GM19023 (cell line): ENCODE measurements around the gene PRG3.

Source experiments
- ATAC-seq: cut with Tn5 transposase; IDR thresholded peaks from one replicate; pipeline ENCODE4 v1.9.1; 2021; ENCODE audit warnings: mild to moderate bottlenecking, moderate library complexity; ENCODE audit not compliant: unreplicated experiment

Gene PRG3

DNA sequence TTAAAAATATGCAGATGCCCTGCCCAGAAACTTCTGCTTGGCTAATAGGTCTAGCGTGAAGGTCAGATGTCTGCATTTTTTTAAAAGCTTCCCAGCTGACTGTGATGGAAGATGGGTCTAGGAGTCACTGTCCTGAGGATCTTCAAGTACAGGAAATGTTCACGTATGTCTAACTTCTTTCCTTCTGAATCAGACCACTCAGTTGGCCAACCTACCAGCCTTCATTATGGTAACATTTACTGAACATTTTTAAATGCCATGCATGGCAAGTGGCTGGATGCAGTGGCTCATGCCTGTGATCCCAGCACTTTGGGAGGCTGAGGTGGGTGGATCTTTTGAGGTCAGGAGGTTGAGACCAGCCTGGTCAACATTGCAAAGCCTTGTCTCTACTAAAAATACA is 10.6 kb upstream of the PRG3 start:
- no peak for ATAC-seq

DNA sequence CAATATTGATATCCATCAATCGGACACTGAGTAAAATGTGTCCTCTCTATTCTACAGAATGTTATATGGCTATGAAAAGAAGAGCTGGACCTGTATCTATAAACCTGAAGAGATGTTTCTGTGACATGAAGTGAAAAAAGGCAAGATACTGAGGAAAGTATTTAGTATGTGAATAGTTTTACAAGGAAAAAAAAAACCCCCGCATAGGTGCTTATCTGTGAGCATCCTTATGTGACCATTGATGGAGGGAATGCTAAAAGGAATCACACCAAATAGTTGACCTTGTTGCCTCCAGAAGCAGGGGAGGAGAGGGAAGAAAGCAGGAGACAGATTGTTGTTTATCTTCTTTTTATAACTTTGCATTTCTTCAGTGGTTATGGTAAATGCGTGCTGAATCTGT is 10.2 kb upstream of the PRG3 start:
- ATAC-seq = no peak

DNA sequence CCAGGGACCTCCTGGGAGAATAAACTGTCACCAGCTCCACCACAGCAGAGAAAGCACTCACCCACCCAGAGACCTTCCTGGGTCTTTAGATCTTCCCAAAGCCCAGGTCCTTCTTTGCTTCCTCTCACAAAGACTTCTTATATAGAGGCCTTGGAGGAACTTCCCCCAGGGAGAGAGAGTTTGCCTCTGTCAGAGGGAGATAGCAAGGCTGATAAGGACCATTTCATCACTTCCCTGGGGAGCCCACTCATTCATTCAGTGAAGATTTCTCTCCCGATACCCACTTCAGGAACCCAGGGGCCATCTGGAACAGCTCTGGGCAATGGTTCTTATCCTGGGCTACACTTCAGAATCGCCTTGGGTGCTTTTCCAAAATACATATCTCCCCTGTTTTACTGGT is 9.6 kb upstream of the PRG3 start, which contains the start of gene PRG2:
TSS of gene PRG2 (minus strand) at position 116 of the 400 bp plus-strand sequence. CDS start 706 bp downstream, outside the sequence.
- ATAC-seq = no peak

DNA sequence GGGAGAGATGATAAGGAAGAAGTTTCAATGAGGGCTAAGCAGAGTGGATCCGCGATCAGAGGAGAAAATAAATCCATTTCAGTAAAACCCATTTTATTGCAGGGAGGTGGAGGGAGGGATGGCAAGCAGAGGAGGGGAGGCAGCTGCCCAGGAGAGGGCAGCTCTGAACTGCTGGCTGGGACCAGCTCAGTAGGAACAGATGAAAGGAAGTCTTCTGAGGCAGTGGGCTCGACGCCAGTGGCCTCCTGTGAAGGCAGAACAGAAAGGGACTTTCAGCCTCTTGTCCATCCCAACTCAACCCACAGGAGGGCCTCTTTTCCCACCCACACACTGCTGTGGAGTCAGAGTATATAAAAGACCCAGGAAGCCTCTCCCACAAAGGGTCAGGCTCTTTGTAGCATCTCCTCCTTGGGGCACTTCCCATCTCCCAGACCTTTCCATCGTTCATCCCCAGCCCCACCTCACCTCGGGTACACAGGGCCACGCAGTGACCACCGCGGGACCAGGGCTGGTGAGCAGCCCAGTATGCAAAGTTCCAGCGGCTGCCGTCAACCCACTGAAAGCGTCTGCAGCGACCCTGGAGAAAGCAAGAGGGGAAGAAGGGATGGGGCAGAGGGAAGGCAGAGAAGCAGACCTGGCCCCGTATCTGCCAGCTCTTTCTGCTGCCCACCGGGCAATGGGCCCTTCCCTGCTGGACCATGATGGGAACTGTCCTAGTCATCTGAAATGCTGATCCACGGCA is 6.5 kb upstream of the PRG3 start:
- no peak for ATAC-seq

DNA sequence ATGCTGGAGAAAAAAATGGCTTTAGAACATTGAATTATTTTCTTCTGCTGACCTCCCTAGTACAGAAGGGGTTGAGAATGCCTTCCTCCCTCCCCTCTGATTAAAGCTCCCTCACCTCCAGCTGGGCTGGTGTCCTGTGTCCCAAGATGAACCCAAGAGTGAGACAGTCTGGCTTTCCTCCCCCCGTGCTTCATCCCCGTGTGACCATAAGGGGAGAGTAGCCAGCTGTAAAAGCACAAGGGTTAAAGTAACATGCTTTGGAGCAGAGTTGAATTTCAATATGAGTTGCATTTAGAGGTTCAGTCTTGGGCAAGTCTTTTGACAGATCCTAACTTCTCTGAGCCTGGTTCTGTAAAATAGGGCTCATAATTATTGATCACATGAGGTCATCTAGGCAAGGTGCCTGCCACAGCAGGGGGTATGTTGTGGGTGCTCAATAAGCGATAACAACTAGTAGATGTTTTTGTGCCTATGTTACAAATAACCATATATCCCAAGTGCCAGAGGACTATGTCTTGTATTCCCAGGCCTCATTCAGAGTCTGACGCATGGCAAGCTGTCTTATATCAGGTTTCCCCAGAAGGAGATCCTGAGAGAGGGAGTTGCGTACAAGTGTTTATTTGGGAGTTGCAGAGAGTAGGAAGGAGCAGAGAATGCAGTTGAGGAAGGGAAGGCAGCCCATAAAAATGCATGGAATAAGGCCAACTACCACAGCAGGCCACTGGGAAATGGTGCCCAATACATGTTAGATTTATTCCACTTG is 5.4 kb upstream of the PRG3 start:
- no peak for ATAC-seq

DNA sequence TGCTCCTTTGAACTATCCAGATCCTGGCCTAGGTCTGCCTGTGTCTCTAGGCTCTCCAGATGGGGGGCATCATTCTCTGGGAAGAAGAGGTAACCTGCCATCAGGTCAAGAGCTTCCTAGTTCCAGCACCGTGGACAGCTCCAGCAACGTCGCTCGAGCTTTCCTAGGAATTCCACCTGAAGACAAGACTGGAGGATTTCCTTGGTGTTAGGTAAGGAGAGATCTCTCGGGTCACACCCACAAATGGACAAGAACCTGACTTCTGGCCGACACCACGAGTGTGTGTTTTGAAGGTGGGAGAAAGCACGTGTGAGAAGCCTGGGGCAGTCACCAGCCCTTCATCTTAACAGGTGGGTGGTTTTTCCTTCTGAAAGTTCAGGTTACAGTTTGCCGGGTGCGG is 1.2 kb downstream of the PRG3 start:
- ATAC-seq = no peak

DNA sequence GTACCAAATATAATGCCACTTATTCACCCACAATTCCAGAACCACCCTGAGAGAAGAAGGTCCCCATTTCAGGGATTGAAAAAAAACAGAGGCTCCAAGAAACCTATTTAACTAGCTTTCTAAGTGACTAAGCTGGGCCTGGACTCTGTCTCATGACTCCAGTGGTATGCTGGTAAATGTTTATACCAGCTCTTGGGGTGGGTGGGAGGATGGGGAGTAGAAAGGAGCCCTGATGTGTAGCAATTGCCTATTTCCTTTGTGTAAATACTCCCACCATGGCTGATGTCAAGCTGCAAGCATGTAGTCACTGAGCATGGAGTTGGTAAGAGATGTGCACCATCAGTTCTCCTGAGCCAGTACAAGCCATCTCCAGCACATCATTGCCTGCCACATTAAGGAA is 2.8 kb downstream of the PRG3 start:
- no peak for ATAC-seq

DNA sequence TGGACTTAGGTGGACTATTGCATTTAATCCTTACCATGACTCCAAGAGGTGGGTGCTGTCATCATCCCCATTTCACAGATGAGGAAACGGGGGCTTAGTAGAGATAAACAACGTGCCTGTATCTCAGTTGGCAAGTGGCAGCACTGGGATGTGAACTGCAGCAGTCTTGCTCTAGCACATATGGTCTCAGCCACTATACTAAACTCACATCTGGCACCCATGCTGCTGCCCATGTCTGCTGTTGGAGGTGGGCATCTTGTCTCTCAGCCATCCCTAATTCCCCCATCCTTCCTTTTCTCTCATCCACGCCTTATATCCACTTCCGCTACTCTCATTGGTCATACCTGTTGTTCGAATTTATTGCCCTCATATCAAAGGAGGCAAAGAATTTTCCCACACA is 3.8 kb downstream of the PRG3 start:
- ATAC-seq = no peak

DNA sequence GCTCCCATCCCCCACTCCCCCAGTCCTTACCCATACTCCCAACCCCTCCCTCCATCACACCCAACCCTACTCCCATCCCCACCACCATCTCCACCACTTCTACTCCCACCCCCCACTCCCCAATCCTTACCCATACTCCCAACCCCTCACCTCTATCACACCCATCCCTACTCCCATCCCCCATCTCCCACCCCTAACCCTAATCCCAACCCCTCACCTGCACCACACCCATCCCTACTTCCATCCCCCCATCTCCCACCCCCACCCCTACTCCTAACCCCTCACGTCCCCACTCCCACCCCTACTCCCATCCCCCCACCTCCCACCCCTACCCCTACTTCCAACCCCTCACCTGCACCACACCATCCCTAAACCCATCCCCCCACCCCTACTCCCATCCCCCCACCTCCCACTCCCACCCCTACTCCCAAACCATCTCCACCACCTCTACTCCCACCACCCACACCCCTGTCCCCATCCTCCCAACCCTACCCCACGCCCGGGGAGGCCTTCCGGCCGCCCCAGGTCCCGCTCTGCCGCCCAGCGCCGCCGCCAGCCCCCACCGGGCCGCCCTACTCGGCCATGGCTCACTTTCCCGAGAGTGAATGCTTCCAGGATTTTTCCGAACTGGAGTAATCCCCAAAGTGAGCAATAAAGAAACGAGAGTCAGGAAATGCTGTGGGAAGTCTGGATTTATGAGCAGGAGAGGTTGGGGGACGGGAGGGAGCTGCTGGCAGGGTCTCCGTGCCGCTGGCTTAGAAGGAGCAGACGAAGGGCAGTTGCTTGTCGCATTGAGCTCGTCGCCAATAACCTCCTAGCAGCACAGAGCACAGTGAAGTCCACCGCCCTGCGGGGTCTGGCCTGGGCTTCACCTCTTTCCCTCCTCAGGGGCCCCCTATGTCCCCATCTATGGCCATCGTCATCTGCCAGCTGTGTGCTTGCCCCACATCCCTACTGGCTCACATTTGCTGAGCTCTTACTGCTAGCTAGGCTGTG is 4.6 kb downstream of the PRG3 start:
- ATAC-seq = no peak

DNA sequence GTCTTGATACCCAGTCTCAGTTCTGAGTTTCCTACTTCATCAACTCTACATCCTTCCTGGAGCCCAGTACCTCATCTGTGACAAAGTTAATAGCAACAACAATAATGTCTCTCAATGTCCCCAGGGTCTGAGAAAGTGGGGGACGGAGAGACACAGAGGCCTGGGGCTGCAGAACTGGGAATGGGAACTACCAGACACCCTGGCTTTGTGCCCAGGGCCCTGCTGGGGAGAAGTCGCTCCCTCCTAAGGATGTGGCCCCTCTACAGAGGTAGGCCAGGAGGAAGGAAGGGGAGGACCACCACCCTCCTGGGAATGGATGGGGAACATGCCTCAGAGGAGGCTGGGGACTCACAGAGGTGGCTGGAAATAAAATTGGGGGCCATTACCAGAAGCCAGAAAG is 5.5 kb downstream of the PRG3 start:
- no peak for ATAC-seq

DNA sequence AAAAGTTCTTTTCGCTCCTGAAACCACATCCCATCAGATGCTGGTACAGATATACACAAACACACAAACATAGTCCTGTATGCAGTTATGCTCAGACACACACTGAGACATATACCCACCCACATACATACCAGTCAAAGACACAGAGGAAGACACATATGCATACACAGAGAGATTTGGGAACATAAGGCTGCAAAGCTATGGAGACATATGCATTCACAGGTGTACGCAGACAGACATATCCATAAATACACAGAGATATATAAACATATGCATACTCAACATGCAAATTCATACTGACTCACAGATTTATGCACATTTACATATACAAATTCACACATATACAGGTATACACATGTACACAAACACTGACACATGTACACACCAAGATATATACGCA is 6.0 kb downstream of the PRG3 start:
- ATAC-seq = no peak

DNA sequence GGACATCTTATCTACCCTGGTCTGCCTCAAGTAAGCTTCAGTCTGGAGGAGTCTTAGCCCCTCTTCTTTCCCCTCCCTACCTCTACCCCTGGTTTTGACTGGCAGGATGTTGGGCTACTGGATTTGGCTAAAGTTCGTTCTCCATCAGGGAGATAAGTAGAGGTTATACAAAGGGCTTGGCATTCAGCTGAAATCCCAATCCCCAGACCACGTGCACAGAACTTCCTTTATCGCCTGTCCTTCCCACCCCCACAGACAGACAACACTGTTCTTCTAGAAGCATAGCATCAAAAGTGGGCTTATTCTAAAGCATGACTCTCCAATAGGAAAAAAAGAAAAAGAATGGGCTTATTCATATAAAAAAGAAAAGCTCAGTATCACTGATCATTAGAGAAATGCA is 7.8 kb downstream of the PRG3 start:
- ATAC-seq = no peak

DNA sequence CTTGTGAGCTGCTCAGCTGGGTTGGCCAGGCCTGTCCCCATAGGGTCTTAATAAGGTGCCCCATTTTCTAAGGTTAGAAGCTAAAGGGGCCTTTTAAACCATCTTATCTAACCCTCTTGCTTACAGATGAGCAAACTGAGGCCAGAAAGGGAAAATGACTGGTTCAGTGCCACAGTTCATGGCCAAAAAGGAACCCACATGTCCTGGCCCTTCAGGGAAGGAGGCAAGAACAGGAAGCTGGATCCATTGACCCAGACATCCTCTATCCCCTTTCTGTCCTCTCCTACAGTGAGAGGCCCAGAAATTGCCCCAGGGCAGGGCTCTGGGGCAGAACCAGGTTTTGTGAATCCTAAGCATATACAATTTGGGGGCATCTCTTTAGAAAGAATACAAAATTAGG is 10.0 kb downstream of the PRG3 start:
- no peak for ATAC-seq

DNA sequence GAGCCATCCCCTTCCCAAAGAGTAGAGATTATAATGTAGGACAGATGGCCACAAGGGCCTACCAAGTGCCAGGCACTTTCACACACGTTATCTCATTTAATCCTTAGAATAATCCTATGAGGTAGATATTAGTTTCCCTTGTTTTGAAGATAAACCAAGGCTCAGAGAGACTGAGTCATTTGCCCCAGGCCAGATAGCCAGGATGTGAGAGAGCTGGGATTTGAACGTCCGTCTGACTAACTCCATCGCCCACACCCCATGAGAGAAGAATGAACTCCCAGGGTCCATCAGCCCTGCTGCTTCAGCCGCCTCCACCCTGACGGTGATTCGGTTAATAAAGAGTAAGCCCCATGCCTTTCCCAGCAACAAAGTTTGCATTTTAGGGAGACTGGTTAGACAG is 10.7 kb downstream of the PRG3 start:
- no peak for ATAC-seq

DNA sequence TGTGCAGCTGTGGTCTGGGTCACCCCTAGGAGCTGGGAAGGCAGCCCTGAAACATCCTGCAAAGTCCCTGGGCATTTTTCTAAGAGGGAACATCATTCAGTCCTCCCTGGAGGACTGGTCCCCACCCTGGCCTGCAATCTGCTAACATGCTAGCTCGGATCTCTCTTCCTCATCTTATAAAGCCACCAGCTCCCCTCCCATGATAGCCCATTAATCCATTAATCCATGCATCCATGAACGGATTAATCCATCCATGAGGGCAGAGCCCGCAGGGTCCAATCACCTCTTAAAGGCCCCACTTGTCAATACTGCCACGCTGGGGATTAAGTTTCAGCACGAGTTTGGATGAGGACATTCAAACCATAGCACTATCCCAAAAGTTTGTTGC is 12.1 kb downstream of the PRG3 start:
- no peak for ATAC-seq

DNA sequence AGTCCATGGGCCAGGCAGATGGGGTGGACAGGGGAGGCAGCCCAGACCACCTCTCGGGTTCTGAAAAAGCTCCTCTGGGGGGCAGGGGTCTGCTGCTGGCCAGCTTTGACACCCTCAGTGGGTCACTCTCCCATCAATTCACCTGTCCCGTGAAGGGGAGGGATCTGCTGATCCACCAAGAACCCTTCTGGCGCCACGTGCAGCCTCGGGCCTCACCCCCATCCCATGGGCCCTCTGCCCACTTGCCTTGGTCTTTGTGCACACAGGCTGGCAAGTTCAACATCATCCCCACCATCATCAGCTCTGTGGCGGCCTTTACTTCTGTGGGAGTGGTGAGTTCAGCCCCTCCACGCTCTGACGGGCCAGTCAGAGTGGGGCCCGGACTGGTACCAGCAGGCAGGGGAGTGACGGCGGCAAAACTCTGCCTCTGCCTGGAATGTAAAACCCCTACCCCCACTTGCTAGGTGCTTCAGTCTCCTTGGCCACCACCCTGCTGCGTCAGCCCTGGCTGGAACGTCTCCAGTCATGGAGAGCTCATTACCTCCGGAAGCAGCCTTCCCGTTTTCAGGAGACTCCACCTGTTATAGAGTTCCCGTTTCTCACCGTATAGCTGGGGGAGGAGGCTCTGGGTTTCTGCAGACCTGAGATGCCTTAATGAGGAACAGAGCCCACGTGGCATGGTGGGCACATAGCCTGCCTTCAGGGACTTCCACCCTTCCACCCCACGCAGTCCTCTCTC is 12.7 kb downstream of the PRG3 start:
- ATAC-seq = no peak

DNA sequence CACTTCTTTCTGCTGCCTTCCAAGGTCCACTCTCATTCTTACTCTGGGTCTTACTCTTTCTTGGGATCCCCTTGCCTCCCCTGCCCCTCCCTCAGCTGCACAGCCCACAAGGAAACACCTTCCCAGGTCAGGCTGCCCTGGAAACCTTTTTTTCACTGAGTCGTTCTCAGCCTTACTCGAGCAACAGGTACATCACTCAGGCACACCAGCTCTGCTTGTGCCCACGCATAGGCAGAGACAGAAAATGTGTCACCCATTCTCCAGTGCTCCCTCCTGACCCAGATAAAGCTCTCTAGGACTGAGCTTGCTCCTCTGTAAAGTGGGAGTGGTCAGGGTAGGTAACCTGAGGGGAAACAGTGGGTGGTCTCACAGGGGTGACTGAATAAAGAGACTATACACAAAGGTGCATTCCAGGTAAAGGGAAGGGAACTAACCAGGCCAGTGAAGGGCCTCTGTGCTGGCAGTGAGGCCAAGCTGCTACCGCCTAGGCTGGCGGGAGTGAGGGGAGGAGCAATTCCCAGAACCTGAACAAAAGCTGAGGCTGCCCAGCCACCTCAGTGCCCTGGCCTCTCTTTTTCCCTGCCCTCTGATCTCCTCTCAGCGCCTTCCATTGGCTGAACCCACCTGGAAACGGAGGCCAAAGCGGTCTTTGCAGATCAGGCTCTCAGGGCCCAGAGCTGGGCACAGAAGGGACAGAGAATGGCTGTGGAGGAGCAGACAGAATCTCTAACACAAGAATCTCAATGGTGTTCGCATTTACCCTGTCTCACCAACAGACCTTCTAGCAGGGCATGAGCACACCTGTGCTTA is 15.9 kb downstream of the PRG3 start:
- no peak for ATAC-seq

DNA sequence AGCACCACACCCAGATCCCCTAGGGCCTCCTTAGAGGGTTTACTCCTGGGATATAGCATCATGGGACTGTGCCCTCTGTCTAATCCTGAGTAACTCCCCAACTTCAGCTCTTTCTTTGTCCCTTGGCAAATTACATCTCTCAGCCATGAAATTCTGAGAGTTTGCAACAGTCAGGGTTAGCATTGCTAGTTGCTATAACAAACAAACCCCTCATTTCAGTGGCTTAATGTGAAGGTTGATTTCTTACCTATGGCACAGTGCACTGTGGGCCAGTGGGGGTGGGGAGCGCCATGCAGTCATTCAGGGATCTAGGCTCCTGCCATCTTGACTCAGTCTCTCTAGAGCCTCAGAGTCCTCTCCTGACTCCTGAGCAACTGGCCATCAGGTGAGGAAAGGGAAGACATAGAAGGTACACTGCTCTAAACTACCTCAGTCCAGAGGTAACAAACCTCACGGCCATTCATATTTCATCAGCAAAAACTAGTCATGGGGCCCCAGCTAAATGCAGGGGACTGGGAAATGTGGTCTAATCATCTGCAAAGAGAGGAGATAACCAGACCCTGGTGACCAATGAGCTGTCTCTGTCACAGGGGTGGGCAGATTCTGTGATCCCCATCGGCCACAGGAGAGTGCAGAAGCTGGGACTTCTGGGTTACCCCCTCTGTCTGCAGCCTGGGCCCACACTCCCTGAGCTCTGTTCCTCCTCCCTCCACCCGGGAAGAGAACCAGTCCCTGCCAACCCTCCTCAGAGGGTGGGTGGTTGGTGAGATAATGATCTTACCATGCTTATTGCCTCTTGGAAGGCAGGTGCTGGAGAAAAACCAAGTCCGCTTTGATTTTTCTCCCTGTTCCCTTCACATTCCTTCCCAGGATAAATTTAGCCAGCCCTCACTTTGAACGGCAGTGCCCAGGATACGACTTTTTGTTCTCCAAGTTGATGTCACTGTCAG is 17.5 kb downstream of the PRG3 start:
- no peak for ATAC-seq

DNA sequence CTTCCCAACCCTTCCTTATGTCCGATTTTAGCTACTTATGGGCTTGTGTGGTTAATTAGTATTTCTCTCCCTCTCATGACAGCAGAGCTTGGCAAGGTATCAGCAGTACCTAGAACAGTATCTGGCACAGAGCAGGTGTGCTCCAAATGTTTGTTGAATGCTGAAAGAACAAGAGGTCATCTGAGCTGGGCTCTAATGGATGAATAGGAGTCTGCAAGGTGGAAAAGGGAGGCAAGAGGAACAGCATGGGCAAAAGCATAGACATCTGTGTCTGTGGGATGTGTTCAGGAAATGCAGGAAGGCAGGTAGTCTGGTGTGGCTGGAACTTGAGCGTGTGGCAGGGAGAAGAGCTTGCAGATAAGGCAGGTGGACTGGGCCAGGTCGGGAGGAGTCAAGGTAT is 19.0 kb downstream of the PRG3 start:
- no peak for ATAC-seq
